Hepatocyte (in vitro differentiated cells): ENCODE results near the gene DHODH.

Experiments used
- EZH2phosphoT487 ChIP-seq: fragments of 200-600 bp; sonication (generic); IDR thresholded peaks from one replicate; pipeline ENCODE4 v1.6.1; 2018; ENCODE audit warnings: antibody characterized with exemption, mild to moderate bottlenecking, low read depth, moderate library complexity; ENCODE audit not compliant: unreplicated experiment, severe bottlenecking
- TF ChIP-seq, protein P1 (sequence below): fragments of 200-600 bp; sonication (generic); IDR thresholded peaks from 2 replicates; pipeline ENCODE4 v1.5.1; 2016; ENCODE audit warnings: antibody characterized with exemption, mild to moderate bottlenecking; ENCODE audit not compliant: poor library complexity

DNA sequence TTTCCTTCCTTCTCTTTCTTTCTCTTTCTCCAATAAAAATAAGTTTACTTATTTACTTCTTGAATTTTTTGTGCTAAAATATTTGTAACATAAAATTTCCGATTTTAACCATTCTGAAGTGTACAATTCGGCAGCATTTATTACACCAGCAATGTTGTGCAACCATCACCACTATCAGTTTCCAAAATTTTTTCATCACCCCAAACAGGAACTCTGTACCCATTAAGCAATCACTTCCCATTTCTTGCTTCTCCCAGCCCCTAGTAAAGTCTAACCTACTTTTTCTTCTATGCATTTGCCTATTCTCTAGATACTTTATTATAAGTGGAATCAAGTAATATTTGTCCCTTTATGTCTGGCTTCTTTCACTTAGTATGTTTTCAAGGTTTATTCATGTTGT, 43.3 kb downstream of the DHODH start:
- TF ChIP-seq, protein P1, sequence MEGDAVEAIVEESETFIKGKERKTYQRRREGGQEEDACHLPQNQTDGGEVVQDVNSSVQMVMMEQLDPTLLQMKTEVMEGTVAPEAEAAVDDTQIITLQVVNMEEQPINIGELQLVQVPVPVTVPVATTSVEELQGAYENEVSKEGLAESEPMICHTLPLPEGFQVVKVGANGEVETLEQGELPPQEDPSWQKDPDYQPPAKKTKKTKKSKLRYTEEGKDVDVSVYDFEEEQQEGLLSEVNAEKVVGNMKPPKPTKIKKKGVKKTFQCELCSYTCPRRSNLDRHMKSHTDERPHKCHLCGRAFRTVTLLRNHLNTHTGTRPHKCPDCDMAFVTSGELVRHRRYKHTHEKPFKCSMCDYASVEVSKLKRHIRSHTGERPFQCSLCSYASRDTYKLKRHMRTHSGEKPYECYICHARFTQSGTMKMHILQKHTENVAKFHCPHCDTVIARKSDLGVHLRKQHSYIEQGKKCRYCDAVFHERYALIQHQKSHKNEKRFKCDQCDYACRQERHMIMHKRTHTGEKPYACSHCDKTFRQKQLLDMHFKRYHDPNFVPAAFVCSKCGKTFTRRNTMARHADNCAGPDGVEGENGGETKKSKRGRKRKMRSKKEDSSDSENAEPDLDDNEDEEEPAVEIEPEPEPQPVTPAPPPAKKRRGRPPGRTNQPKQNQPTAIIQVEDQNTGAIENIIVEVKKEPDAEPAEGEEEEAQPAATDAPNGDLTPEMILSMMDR, result no peak
- no peak for TF ChIP-seq EZH2phosphoT487
